ENCODE results near the gene CLPTM1L.

CLPTM1L gene

DNA sequence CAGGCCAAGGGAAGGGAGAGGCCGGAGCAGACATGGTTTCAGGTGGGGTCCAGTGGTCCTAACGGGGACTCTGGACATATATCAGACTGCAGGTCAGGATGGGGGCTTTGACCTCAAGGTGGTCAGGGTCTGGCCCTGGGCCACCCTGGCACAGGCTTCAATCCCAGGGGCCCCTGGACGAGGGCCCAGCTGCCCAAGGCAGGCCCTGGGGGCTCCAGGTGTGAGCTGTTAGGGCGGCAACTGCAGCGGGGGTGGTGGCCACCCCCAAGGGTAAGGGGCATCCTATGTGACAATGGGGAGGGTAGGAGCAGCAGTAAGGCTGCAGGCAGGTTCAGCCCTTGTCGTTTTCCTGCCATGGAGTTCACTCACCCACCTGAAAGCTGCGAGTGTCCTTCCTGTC is 45.4 kb upstream of the CLPTM1L start:
- Histone ChIP-seq H3K9ac (ENCODE audit: insufficient read length, low read depth) (no peak overlapping the region), H3K4me3 (ENCODE audit: insufficient read length, low read depth) (no peak overlapping the region), H3K4me1 (ENCODE audit: insufficient read depth, insufficient read length) (peaks cover 2% of the 10 kb centered on the region), H3K9me3 (ENCODE audit: insufficient read depth, low read length) (no peaks in the 10 kb centered on the region), H3K36me3 (ENCODE audit: insufficient read depth, insufficient read length, low read length) (no peaks in the 10 kb centered on the region), H3K27me3 (ENCODE audit: insufficient read depth, insufficient read length) (peaks cover 48% of the 10 kb centered on the region)
- DNase-seq (ENCODE audit: low read depth, low spot score) = no peak
- no peak for TF ChIP-seq ZNF274 (IDR thresholded peaks at IDR 0.05; ENCODE audit: low read depth, low read length)
- TF ChIP-seq SUZ12 (IDR thresholded peaks at IDR 0.05; ENCODE audit: extremely low read depth, insufficient read depth, insufficient read length) = no peak
- TF ChIP-seq YY1 (IDR thresholded peaks at IDR 0.05; ENCODE audit: insufficient read depth, insufficient read length) = no peak

DNA sequence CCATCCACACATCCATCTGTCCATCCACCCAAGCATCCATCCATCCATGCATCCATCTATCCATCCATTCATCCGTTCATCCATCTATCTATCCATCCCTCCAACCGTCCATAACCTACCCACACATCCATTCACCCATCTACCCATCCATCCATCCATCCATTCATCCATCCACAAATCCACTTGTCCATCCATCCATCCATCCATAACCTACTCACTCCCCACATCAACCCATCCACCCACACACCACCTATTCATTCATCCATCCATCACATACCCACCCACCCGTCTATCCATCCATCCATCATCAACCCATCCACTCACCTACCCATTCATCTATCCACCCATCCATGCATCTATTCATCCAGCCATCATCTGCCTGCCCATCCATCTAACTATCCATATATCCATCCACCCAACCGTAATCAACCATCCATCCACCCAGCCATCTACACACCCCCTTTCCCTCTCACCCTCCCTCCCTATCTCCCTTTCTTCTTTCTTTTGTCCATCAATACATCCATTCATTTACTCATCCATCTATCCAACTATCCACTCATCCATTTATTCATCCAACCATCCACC is 43.6 kb upstream of the CLPTM1L start:
- Histone ChIP-seq H3K36me3 (ENCODE audit: insufficient read depth, insufficient read length, low read length) (no peaks in the 10 kb centered on the region), H3K4me1 (ENCODE audit: insufficient read depth, insufficient read length) (peaks cover 2% of the 10 kb centered on the region), H3K9ac (ENCODE audit: insufficient read length, low read depth) (no peak overlapping the region), H3K9me3 (ENCODE audit: insufficient read depth, low read length) (no peaks in the 10 kb centered on the region), H3K4me3 (ENCODE audit: insufficient read length, low read depth) (no peak overlapping the region), H3K27me3 (ENCODE audit: insufficient read depth, insufficient read length) (peaks cover 67% of the 10 kb centered on the region)
- TF ChIP-seq SUZ12 (IDR thresholded peaks at IDR 0.05; ENCODE audit: extremely low read depth, insufficient read depth, insufficient read length) (no peak), ZNF274 (IDR thresholded peaks at IDR 0.05; ENCODE audit: low read depth, low read length) (no peak), YY1 (IDR thresholded peaks at IDR 0.05; ENCODE audit: insufficient read depth, insufficient read length) (no peak)
- DNase-seq (ENCODE audit: low read depth, low spot score) = no peak

DNA sequence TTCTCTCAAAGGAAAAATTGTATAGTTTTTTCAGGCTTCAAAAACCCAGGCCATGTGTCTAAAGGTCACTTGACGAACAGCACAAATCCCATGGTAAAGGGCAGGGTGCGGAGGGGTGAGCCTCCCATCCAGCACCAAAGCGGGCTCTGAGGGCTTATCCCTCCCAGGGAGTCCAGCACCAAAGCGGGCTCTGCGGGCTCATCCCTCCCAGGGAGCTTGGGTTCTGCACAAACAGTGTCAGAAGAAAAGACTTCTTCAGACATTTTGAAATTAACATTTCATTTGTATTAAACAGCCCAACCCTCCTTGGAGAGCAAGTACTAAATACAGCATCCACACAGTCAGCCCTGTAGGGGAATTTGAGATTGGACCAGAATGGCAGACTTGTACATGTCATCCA is 43.0 kb upstream of the CLPTM1L start:
- no peaks in the 10 kb centered on the region for H3K36me3 ChIP-seq (ENCODE audit: insufficient read depth, insufficient read length, low read length)
- no peak overlapping the region for H3K9ac ChIP-seq (ENCODE audit: insufficient read length, low read depth)
- peaks cover 2% of the 10 kb centered on the region for H3K4me1 ChIP-seq (ENCODE audit: insufficient read depth, insufficient read length)
- H3K9me3 ChIP-seq (ENCODE audit: insufficient read depth, low read length) = no peaks in the 10 kb centered on the region
- TF ChIP-seq ZNF274 (IDR thresholded peaks at IDR 0.05; ENCODE audit: low read depth, low read length) (no peak), SUZ12 (IDR thresholded peaks at IDR 0.05; ENCODE audit: extremely low read depth, insufficient read depth, insufficient read length) (no peak), YY1 (IDR thresholded peaks at IDR 0.05; ENCODE audit: insufficient read depth, insufficient read length) (no peak)
- no peak for DNase-seq (ENCODE audit: low read depth, low spot score)
- H3K4me3 ChIP-seq (ENCODE audit: insufficient read length, low read depth) = no peak overlapping the region
- H3K27me3 ChIP-seq (ENCODE audit: insufficient read depth, insufficient read length) = peaks cover 71% of the 10 kb centered on the region

DNA sequence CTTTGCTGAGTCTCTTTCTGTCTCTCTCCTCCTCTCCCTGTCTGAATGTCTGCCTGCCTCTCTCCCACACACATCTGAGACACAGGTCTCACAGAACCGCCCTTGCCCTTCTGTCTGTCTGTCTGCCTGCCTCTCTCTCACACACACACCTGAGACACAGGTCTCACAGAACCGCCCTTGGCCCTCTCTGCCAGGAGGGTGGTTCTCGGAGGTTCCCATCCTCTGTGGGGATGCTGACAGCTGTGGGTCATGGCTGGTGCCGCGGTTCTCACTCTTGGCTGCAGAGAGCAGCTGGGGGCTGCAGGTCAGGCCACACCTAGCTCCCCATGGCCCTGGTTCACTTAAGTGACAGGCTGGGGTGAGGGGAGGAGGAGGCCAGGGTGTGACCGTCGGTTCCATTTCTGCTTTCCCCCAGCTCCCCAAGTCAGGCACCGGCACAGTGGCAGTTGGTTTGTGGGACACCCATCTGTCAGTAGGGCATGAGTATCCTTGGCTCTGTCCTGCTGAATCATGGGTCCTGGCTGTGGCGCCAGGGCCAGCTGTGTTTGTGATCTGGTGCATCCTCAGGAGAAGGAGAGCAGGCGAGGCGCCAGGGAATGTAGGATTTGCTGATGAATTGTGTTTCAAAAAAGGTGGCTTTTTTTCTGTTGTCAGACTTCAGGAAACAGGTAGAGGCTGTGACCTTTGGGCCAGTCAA is 42.3 kb upstream of the CLPTM1L start:
- Histone ChIP-seq H3K4me1 (ENCODE audit: insufficient read depth, insufficient read length) (peaks cover 2% of the 10 kb centered on the region), H3K9ac (ENCODE audit: insufficient read length, low read depth) (no peak overlapping the region), H3K36me3 (ENCODE audit: insufficient read depth, insufficient read length, low read length) (no peaks in the 10 kb centered on the region), H3K9me3 (ENCODE audit: insufficient read depth, low read length) (no peaks in the 10 kb centered on the region), H3K27me3 (ENCODE audit: insufficient read depth, insufficient read length) (peaks cover 73% of the 10 kb centered on the region), H3K4me3 (ENCODE audit: insufficient read length, low read depth) (no peak overlapping the region)
- DNase-seq (ENCODE audit: low read depth, low spot score) = no peak
- TF ChIP-seq YY1 (IDR thresholded peaks at IDR 0.05; ENCODE audit: insufficient read depth, insufficient read length) (no peak), SUZ12 (IDR thresholded peaks at IDR 0.05; ENCODE audit: extremely low read depth, insufficient read depth, insufficient read length) (no peak), ZNF274 (IDR thresholded peaks at IDR 0.05; ENCODE audit: low read depth, low read length) (no peak)

- TF ChIP-seq SUZ12 (IDR thresholded peaks at IDR 0.05; ENCODE audit: extremely low read depth, insufficient read depth, insufficient read length) = peak; percentile 41
- no peak for TF ChIP-seq YY1 (IDR thresholded peaks at IDR 0.05; ENCODE audit: insufficient read depth, insufficient read length)
- TF ChIP-seq ZNF274 (IDR thresholded peaks at IDR 0.05; ENCODE audit: low read depth, low read length) = no peak
- H3K27me3 ChIP-seq (ENCODE audit: insufficient read depth, insufficient read length) = peaks cover 82% of the 10 kb centered on the region
- H3K36me3 ChIP-seq (ENCODE audit: insufficient read depth, insufficient read length, low read length) = no peaks in the 10 kb centered on the region
- peaks cover 2% of the 10 kb centered on the region for H3K4me1 ChIP-seq (ENCODE audit: insufficient read depth, insufficient read length)
- no peaks in the 10 kb centered on the region for H3K9me3 ChIP-seq (ENCODE audit: insufficient read depth, low read length)
- H3K4me3 ChIP-seq (ENCODE audit: insufficient read length, low read depth) = peak overlapping the region; percentile 50
- H3K9ac ChIP-seq (ENCODE audit: insufficient read length, low read depth) = peak overlapping the region; percentile 70
- DNase-seq (ENCODE audit: low read depth, low spot score) = no peak
Measured at GRCh38 chr5:1386274-1386717, 41.4 kb upstream of the CLPTM1L start.

DNA sequence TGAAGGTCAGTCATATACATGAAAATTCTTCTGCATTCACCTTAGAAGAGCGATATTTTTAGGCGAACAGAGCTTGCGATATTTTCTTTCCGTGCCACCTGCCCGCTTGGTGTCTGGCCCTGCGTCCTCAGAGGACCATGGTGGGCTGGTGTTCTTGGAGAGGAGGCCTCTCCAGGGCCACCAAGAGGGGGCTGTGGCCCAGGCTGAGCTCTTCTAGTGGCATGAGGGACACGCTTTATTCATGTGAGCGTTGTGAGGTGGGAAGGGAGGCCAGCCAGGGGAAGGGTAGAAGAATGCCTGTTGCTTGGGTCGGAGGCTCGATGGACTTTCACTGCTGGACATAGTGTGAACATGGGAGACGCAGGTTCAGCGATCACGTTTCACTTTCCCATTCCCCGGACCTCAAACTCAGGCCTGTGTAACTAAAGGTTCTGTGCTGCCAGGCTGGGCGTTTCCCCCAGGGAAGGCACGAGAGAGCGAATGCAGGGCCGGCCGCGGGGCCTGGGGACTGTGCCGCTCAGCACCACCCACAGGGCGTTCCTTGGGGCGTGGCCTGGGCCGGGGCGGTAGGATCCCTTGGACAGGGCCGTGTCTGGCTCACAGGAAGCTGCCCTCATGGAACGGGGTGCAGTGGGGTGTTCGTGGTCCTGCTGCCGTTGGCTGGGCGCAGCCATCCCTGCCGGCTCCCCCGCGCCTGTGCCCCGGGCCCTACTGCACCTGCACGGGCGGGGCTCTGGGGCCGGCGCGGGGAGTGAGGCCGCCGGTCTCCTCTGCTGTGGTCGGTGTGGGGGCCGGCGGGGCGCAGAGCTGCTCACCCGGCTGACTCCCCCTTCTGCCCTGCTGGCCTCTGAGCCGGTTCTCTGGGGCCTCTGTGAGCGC is 40.7 kb upstream of the CLPTM1L start:
- DNase-seq (ENCODE audit: low read depth, low spot score) = no peak
- Histone ChIP-seq H3K4me3 (ENCODE audit: insufficient read length, low read depth) (peak overlapping the region; percentile 50), H3K9me3 (ENCODE audit: insufficient read depth, low read length) (no peaks in the 10 kb centered on the region), H3K9ac (ENCODE audit: insufficient read length, low read depth) (peak overlapping the region; percentile 70), H3K27me3 (ENCODE audit: insufficient read depth, insufficient read length) (peaks cover 89% of the 10 kb centered on the region), H3K4me1 (ENCODE audit: insufficient read depth, insufficient read length) (peaks cover 4% of the 10 kb centered on the region), H3K36me3 (ENCODE audit: insufficient read depth, insufficient read length, low read length) (no peaks in the 10 kb centered on the region)
- no peak for TF ChIP-seq ZNF274 (IDR thresholded peaks at IDR 0.05; ENCODE audit: low read depth, low read length)
- peak; percentile 40 for TF ChIP-seq SUZ12 (IDR thresholded peaks at IDR 0.05; ENCODE audit: extremely low read depth, insufficient read depth, insufficient read length)

DNA sequence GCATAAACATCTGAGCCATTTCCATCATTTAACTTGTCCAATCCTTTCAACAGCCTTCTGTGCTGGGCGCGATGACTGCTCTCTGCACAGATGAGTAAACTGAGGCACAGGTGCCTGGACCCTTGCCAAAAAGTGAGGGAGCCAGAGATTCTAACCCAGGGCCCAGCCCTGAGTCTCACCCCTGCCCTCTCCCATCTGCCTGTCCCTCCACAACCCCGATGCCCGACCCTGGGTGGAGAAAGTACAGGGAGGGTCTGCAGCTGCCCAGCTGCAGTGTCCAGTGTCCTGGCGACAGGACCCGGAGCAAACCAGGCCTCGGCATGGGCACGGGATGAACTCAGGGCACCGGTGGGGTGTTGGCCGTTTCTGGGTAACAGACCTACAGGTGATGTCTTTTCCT is 39.6 kb upstream of the CLPTM1L start:
- H3K9ac ChIP-seq (ENCODE audit: insufficient read length, low read depth) = no peak overlapping the region
- TF ChIP-seq YY1 (IDR thresholded peaks at IDR 0.05; ENCODE audit: insufficient read depth, insufficient read length) (no peak), SUZ12 (IDR thresholded peaks at IDR 0.05; ENCODE audit: extremely low read depth, insufficient read depth, insufficient read length) (no peak), ZNF274 (IDR thresholded peaks at IDR 0.05; ENCODE audit: low read depth, low read length) (no peak)
- peaks cover 91% of the 10 kb centered on the region for H3K27me3 ChIP-seq (ENCODE audit: insufficient read depth, insufficient read length)

More for the DNA sequence above, 39.6 kb upstream of the CLPTM1L start:
- Histone ChIP-seq H3K4me3 (ENCODE audit: insufficient read length, low read depth) (no peak overlapping the region), H3K4me1 (ENCODE audit: insufficient read depth, insufficient read length) (peaks cover 4% of the 10 kb centered on the region), H3K9me3 (ENCODE audit: insufficient read depth, low read length) (peaks cover 7% of the 10 kb centered on the region), H3K36me3 (ENCODE audit: insufficient read depth, insufficient read length, low read length) (no peaks in the 10 kb centered on the region)
- no peak for DNase-seq (ENCODE audit: low read depth, low spot score)

All from NT2/D1 (cell line).